ENCODE results near the gene CAPZB. TPM values are rescaled to one million over a fixed set of nuclear protein-coding genes. Genes with fewer than 3 reads are reported as not detected.
A peak's percentile ranks its signal among the peaks of the same experiment; 100 is the strongest.

The CAPZB gene
- total RNA-seq, 1 experiment from 2014 or later: 348 TPM

- H3K14ac ChIP-seq (ENCODE audit: insufficient read depth, low read length): no peak overlapping the region
- peaks cover 4% of the 10 kb centered on the region; the same call in 1 of the 2 replicates for H3K79me2 ChIP-seq (ENCODE audit: insufficient read depth, low read length)
- H2BK5ac ChIP-seq (ENCODE audit: insufficient read length, low read length): no peak overlapping the region
- H2AFZ ChIP-seq (ENCODE audit: low read length): no peak overlapping the region
- H3K27ac Mint-ChIP-seq: peak overlapping the region; percentile 5 to 78 (median 56); a peak in 5 of 7 replicates
- no peak overlapping the region for H2BK12ac ChIP-seq (ENCODE audit: insufficient read length, low read depth, low read length)
- H2AK5ac ChIP-seq (ENCODE audit: insufficient read length, low read length): no peak overlapping the region
- H3K4ac ChIP-seq (ENCODE audit: low read depth, low read length): no peak overlapping the region
- no peaks in the 10 kb centered on the region for H3K9me3 ChIP-seq (ENCODE audit: control insufficient read depth, low read depth, low read length)
- no peak overlapping the region for H2BK15ac ChIP-seq (ENCODE audit: low read depth, low read length)
- H3K4me2 ChIP-seq (ENCODE audit: insufficient read depth, insufficient read length, low read length): no peak overlapping the region
- no peak overlapping the region for H4K5ac ChIP-seq (ENCODE audit: insufficient read length, low read depth, low read length)
- no peak overlapping the region for H3K23ac ChIP-seq (ENCODE audit: insufficient read length, low read depth, low read length)
- H3K27me3 Mint-ChIP-seq (ENCODE audit: low read depth): no peaks in the 10 kb centered on the region
- H2BK20ac ChIP-seq (ENCODE audit: low read depth, low read length, poor library complexity, severe bottlenecking): no peak overlapping the region
- H3K18ac ChIP-seq (ENCODE audit: insufficient read length, low read depth, low read length): no peak overlapping the region
- peaks cover 6% of the 10 kb centered on the region; the same call in 1 of the 2 replicates for H3K4me1 ChIP-seq (ENCODE audit: insufficient read depth, low read length)
- no peaks in the 10 kb centered on the region for H3K23me2 ChIP-seq (ENCODE audit: insufficient read length, low read depth, low read length, poor library complexity, severe bottlenecking)
- H3K4me1 Mint-ChIP-seq: peaks cover 42 to 45% of the 10 kb centered on the region in 2 experiments
- H3K36me3 Mint-ChIP-seq (ENCODE audit: insufficient read depth in 1 of 3, low read depth in 3 of 3): peaks cover 5 to 25% (median 7%) of the 10 kb centered on the region in 3 experiments; a peak in 5 of 7 replicates
- no peak for TF ChIP-seq CTCF (conservative IDR thresholded peaks at IDR 0.05)
- no peaks in the 10 kb centered on the region for H3K9me3 Mint-ChIP-seq
- no peak overlapping the region for H4K8ac ChIP-seq (replicated peaks; ENCODE audit: insufficient read length, low read depth, low read length)
- H4K20me1 ChIP-seq (ENCODE audit: control insufficient read depth, insufficient read depth, insufficient read length): peaks cover 3% of the 10 kb centered on the region
- no peak for DNase-seq
- no peak overlapping the region for H3K27ac ChIP-seq (ENCODE audit: insufficient read length, low read depth, low read length)
- H3K27me3 ChIP-seq (ENCODE audit: insufficient read depth, low read length): no peaks in the 10 kb centered on the region
- H4K91ac ChIP-seq (ENCODE audit: insufficient read length, low read depth, low read length): no peak overlapping the region
- no peak overlapping the region for H2BK120ac ChIP-seq (ENCODE audit: low read depth, low read length, poor library complexity, severe bottlenecking)
- peaks cover 14% of the 10 kb centered on the region for H3K79me1 ChIP-seq (ENCODE audit: insufficient read depth, low read depth, low read length, poor library complexity, severe bottlenecking)
- no peak overlapping the region; a peak in 1 of 5 replicates for H3K4me3 Mint-ChIP-seq
- no peak overlapping the region for H3K56ac ChIP-seq (ENCODE audit: insufficient read length, low read depth, low read length)
- no peak overlapping the region for H3T11ph ChIP-seq (ENCODE audit: low read length)
- no CpG with 5 or more reads among the region's 8 CpGs for WGBS (ENCODE audit: extremely low coverage, insufficient read length, low lambda C conversion rate)
- H3K9ac ChIP-seq (ENCODE audit: extremely low read depth, insufficient read length, low read length): no peak overlapping the region
These were observed 77.7 kb downstream of the CAPZB start for GRCh38 chr1:19407494-19408096.

Measured in H9 (cell line).